C4-2B (cell line): ENCODE results near the gene TRAPPC12.

Experiments used
- H3K27ac ChIP-seq: fragments of 450-650 bp; 2 replicates; pipeline ENCODE4 v1.5.1; 2017
- CTCF ChIP-seq: fragments of 450-650 bp; conservative IDR thresholded peaks from 2 replicates; pipeline ENCODE4 v1.5.1; 2017; ENCODE audit warnings: mild to moderate bottlenecking
- ZFX ChIP-seq: fragments of 450-650 bp; IDR thresholded peaks from 2 replicates; pipeline ENCODE4 v1.6.1; 2017

Gene TRAPPC12

GRCh38 chr2:3466482-3466863 is 87.0 kb downstream of the TRAPPC12 start:
- TF ChIP-seq CTCF: no peak
- H3K27ac ChIP-seq: no peak overlapping the region

GRCh38 chr2:3466966-3467365 is 87.5 kb downstream of the TRAPPC12 start:
- no peak overlapping the region for H3K27ac ChIP-seq
- TF ChIP-seq CTCF: no peak

GRCh38 chr2:3467654-3468053 is 88.2 kb downstream of the TRAPPC12 start:
- H3K27ac ChIP-seq: no peak overlapping the region
- no peak for TF ChIP-seq ZFX
- TF ChIP-seq CTCF: no peak

- H3K27ac ChIP-seq: peak overlapping the region; percentile 87
- TF ChIP-seq ZFX (no peak), CTCF (no peak)
These were observed 88.9 kb downstream of the TRAPPC12 start for GRCh38 chr2:3468296-3468988.

GRCh38 chr2:3469486-3469885 is 90.0 kb downstream of the TRAPPC12 start:
- peak overlapping the region; percentile 87 for H3K27ac ChIP-seq
- TF ChIP-seq ZFX (no peak), CTCF (no peak)

- TF ChIP-seq ZFX (no peak), CTCF (no peak)
- peak overlapping the region; percentile 87 for H3K27ac ChIP-seq
These were observed 90.7 kb downstream of the TRAPPC12 start for GRCh38 chr2:3470166-3470651.

GRCh38 chr2:3470856-3471737 is 91.6 kb downstream of the TRAPPC12 start:
- TF ChIP-seq ZFX: no peak
- no peak for TF ChIP-seq CTCF
- peak overlapping the region; percentile 87 for H3K27ac ChIP-seq
